ENCODE measurements around the gene C21orf91. TPM values are rescaled to one million over a fixed set of nuclear protein-coding genes. Genes with fewer than 3 reads are reported as not detected.

The C21orf91 gene
- 32.9 and 33.0 TPM in 2 replicates for total RNA-seq
- long read RNA-seq, full-length matches to known transcripts, result 51 of 62 reads
- long read RNA-seq, partial matches to known transcripts, result 2 of 62 reads
- long read RNA-seq, other reads (novel, unspliced or antisense), result 9 of 62 reads

DNA sequence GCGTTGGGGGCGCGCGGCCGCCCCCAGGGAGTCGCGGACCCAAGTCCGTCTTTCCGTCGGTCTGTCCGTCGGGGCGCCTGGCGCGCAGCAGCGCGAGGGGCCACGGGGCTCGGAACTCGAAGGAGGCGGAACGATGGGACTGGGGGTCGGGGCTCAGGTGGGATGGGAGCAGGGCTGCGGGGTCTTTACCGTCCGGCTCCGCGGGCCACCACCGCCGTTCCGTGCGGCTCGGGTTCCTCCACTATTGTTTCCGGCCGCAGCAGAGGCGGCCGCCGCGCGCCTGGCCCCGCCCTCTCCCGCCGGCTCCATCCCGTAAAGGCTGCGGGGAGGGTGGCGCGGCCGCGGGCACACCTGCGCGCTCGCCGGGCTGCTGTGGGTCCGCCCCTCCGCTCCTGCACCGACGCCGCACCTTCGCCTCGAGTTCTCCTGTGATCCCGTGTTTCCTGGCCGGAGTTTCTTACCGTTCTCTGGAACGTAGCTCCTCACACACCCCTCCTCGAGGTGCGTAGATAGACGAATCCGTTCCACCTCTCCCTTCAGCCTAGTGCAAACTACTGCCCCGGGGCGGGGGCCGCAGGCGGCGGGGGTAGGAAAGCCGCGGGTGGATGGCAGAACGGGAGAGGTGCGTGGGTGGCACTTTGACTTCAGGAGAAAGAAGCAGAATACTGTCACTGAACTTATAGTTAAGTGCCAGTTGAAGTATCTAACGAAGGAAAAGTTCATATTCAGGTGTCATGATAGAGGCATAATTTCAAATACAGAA is at the start of gene C21orf91:
Gene C21orf91 (minus strand): TSS at position 243 of the 763 bp plus-strand sequence. CDS start 1,038 bp downstream, outside the sequence.
- Mint-ChIP-seq H3K27me3 (no peaks in the 10 kb centered on the region), H3K36me3 (ENCODE audit: insufficient read depth) (peaks cover 10% of the 10 kb centered on the region), H3K27ac (peak within 1 kb of the TSS; percentile 100), H3K9me3 (ENCODE audit: low read depth) (no peaks in the 10 kb centered on the region), H3K4me1 (ENCODE audit: low read depth) (peaks cover 12% of the 10 kb centered on the region), H3K4me3 (ENCODE audit: low read depth) (peak within 1 kb of the TSS; percentile 96)
- peak; percentile 68 for DNase-seq (ENCODE audit: low spot score, unreplicated experiment)
- TF ChIP-seq, protein P1, sequence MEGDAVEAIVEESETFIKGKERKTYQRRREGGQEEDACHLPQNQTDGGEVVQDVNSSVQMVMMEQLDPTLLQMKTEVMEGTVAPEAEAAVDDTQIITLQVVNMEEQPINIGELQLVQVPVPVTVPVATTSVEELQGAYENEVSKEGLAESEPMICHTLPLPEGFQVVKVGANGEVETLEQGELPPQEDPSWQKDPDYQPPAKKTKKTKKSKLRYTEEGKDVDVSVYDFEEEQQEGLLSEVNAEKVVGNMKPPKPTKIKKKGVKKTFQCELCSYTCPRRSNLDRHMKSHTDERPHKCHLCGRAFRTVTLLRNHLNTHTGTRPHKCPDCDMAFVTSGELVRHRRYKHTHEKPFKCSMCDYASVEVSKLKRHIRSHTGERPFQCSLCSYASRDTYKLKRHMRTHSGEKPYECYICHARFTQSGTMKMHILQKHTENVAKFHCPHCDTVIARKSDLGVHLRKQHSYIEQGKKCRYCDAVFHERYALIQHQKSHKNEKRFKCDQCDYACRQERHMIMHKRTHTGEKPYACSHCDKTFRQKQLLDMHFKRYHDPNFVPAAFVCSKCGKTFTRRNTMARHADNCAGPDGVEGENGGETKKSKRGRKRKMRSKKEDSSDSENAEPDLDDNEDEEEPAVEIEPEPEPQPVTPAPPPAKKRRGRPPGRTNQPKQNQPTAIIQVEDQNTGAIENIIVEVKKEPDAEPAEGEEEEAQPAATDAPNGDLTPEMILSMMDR (IDR thresholded peaks at IDR 0.05; ENCODE audit: unreplicated experiment), result no peak

DNA sequence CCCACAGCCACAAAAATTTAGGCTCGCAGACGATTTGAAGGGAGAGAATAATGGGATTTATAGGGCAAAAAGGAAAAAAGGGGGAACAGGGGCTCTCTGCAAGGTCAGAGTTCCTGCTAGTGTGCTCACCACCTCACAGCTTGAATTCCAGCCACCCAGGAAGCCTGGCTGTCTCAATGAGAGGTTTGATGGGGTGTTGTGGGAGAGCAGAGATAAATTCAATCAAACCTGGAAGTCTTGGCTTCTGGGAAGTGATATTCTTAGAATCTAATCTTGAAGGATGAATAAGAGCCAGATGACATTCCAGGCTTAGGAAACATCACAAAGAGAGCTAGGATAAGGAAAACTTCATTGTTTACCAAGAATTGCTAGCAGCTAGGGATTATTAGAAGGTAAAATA is 47.4 kb upstream of the C21orf91 start:
- peaks cover 2% of the 10 kb centered on the region for H3K4me1 Mint-ChIP-seq (ENCODE audit: low read depth)
- DNase-seq (ENCODE audit: low spot score, unreplicated experiment), result no peak
- TF ChIP-seq, protein P1 (IDR thresholded peaks at IDR 0.05; ENCODE audit: unreplicated experiment), result no peak
- H3K27ac Mint-ChIP-seq, result no peak overlapping the region
- no peaks in the 10 kb centered on the region for H3K27me3 Mint-ChIP-seq
- peaks cover 3% of the 10 kb centered on the region for H3K9me3 Mint-ChIP-seq (ENCODE audit: low read depth)
- no peaks in the 10 kb centered on the region for H3K36me3 Mint-ChIP-seq (ENCODE audit: insufficient read depth)
- H3K4me3 Mint-ChIP-seq (ENCODE audit: low read depth), result no peak overlapping the region

DNA sequence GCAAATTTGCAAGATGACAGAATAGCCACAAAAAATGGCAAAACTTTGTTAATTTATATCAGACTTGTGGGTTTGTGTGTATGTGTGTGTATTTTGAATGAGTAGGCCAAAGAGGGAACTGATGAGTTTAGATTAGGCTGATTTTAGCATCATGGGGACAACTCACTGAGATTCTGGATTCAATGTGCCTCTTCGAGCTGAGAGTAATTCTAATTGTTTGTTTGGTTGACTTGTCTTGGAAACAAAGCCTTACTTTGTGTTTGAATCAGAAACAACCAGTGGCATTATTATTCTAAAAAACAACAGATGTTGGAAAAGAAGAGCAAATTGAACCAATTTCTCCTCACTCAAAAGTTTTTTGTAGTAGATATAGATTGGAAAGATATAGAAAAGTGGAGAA is 40.5 kb upstream of the C21orf91 start:
- Mint-ChIP-seq H3K9me3 (ENCODE audit: low read depth) (no peaks in the 10 kb centered on the region), H3K27me3 (no peaks in the 10 kb centered on the region), H3K4me1 (ENCODE audit: low read depth) (peaks cover 3% of the 10 kb centered on the region), H3K4me3 (ENCODE audit: low read depth) (no peak overlapping the region), H3K27ac (no peak overlapping the region), H3K36me3 (ENCODE audit: insufficient read depth) (no peaks in the 10 kb centered on the region)
- no peak for DNase-seq (ENCODE audit: low spot score, unreplicated experiment)
- TF ChIP-seq, protein P1 (IDR thresholded peaks at IDR 0.05; ENCODE audit: unreplicated experiment), result no peak

DNA sequence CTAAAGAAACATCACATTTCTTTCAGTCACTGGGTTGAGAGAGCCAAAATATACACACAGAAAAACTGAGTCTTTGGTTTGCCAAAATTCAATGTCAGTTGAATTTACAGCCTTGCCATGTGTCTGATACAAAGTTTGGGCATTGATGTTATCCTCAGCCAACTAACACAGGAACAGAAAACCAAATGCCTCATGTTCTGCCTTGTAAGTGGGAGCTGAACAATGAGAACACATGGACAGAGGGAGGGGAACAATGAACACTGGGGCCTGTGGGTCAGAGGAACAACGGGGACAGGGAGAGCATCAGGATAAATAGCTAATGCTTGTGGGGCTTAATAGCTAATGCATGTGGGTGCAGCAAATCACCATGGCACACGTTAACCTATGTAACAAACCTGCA is 39.6 kb upstream of the C21orf91 start:
- TF ChIP-seq, protein P1 (IDR thresholded peaks at IDR 0.05; ENCODE audit: unreplicated experiment), result no peak
- no peaks in the 10 kb centered on the region for H3K9me3 Mint-ChIP-seq (ENCODE audit: low read depth)
- DNase-seq (ENCODE audit: low spot score, unreplicated experiment), result no peak
- H3K36me3 Mint-ChIP-seq (ENCODE audit: insufficient read depth), result no peaks in the 10 kb centered on the region
- H3K4me3 Mint-ChIP-seq (ENCODE audit: low read depth), result no peak overlapping the region
- H3K27me3 Mint-ChIP-seq, result no peaks in the 10 kb centered on the region
- peaks cover 3% of the 10 kb centered on the region for H3K4me1 Mint-ChIP-seq (ENCODE audit: low read depth)
- no peak overlapping the region for H3K27ac Mint-ChIP-seq

DNA sequence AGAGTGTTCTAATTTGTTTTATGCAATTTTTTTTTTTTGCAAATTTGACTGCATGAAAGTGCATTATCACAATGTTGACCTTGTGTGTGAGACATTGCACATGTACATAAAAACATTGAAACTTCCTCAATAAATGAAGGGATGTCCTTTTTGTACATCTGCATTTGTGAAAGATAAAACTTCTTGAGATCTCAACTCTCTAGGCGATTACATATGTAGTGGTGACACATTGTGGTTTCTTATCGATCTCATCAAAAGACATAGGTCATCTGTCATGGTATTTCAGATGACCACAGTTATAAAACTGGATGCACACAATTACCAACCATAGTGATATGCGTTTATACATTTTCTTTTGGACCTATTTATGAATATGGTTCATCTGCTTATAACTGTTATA is 35.6 kb upstream of the C21orf91 start:
- DNase-seq (ENCODE audit: low spot score, unreplicated experiment), result no peak
- no peaks in the 10 kb centered on the region for H3K36me3 Mint-ChIP-seq (ENCODE audit: insufficient read depth)
- no peaks in the 10 kb centered on the region for H3K9me3 Mint-ChIP-seq (ENCODE audit: low read depth)
- TF ChIP-seq, protein P1 (IDR thresholded peaks at IDR 0.05; ENCODE audit: unreplicated experiment), result no peak
- H3K27me3 Mint-ChIP-seq, result no peaks in the 10 kb centered on the region
- no peaks in the 10 kb centered on the region for H3K4me1 Mint-ChIP-seq (ENCODE audit: low read depth)
- H3K27ac Mint-ChIP-seq, result no peak overlapping the region
- no peak overlapping the region for H3K4me3 Mint-ChIP-seq (ENCODE audit: low read depth)
